Neuron (in vitro differentiated cells): ENCODE data around the gene RFX8.

Experiments used
- H2AFZ ChIP-seq: one replicate; pipeline ENCODE4 v1.6.1; 2013; ENCODE audit warnings: low read depth, mild to moderate bottlenecking, inconsistent platforms, low read length, moderate library complexity
- H3K27me3 ChIP-seq: one replicate; pipeline ENCODE4 v1.6.1; 2013; ENCODE audit warnings: low read length; ENCODE audit not compliant: insufficient read depth
- H3K36me3 ChIP-seq: one replicate; pipeline ENCODE4 v1.6.1; 2013; ENCODE audit warnings: low read length; ENCODE audit not compliant: insufficient read depth
- H3K4me1 ChIP-seq: one replicate; pipeline ENCODE4 v1.6.1; 2013; ENCODE audit warnings: low read length; ENCODE audit not compliant: insufficient read depth
- H3K4me3 ChIP-seq: 2 replicates; pipeline ENCODE4 v1.5.1; 2013; ENCODE audit warnings: mild to moderate bottlenecking, low read length, moderate library complexity
- H3K9me3 ChIP-seq: one replicate; pipeline ENCODE4 v1.6.1; 2013; ENCODE audit warnings: low read length

RFX8 gene

GRCh38 chr2:101369100-101369499, 105.8 kb downstream of the RFX8 start:
- H3K27me3 ChIP-seq = no peaks in the 10 kb centered on the region

DNA sequence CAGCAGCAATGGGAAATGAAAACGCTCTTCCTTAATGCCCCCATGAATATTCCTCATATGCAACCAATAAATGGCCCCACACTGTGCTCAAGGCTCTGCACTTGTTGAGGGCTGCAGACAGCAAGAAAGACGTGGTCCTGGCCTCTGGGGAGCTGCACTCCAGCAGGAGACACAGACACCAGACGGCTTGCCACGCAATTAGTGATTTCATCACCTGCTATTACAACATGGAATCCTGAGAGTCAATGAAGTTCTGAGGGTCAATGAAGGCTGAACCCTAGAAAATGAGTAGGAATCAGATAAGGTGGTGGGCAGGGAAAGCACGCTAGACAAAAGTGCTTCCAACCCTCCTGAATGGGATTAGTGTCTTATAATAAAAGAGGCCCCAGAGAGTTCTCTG, 106.5 kb downstream of the RFX8 start:
- no peaks in the 10 kb centered on the region for H3K36me3 ChIP-seq
- H3K4me3 ChIP-seq = no peak overlapping the region
- no peaks in the 10 kb centered on the region for H3K9me3 ChIP-seq
- no peak overlapping the region for H2AFZ ChIP-seq
- H3K27me3 ChIP-seq = no peaks in the 10 kb centered on the region
- peaks cover 8% of the 10 kb centered on the region for H3K4me1 ChIP-seq

More at GRCh38 chr2:101369100-101369499, 105.8 kb downstream of the RFX8 start:
- Histone ChIP-seq H3K4me3 (no peak overlapping the region), H2AFZ (no peak overlapping the region), H3K36me3 (no peaks in the 10 kb centered on the region), H3K9me3 (no peaks in the 10 kb centered on the region), H3K4me1 (peaks cover 8% of the 10 kb centered on the region)

DNA sequence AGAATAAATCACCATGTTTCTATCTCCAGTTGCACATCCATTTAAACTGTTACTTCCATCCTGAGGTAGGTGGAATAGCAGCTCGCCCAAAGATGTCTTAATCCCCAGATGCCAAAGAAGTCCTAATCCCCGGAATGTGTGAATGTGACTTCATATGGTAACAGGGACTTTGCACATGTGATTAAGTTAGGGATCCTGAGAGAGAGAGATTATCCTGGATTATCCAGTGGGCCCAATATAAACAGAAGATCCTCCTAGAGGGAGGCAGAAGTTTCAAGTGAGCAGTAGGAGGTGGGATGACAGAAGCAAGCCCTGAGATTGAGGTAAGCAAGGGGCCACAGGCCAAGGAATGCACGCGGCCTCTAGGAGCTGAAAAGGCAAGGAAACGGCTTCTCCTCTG, 107.4 kb downstream of the RFX8 start:
- H3K36me3 ChIP-seq = no peaks in the 10 kb centered on the region

DNA sequence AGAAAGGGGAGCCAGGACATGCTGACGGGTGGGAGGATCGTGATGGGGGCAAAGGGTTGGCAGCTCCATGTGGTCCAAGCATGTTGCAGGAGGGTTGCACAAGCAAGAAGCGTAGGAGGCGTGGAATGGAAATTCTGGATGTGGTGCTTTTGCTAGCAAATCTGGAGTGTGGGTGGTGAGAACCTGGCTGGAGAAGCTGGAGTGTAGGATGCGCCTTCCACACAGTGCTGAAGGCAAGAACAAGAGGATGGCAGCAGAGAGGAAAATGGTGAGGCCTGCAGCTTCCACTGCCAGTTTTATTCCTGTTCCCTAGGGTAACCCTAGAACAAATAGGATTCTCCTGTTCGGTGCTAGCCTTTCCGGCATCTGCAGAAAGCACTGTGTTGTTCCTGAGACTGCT, 110.0 kb downstream of the RFX8 start:
- Histone ChIP-seq H3K4me3 (no peak overlapping the region), H3K9me3 (no peaks in the 10 kb centered on the region), H3K27me3 (peaks cover 2% of the 10 kb centered on the region), H3K4me1 (no peaks in the 10 kb centered on the region), H2AFZ (no peak overlapping the region), H3K36me3 (no peaks in the 10 kb centered on the region)

More for the DNA sequence above, 107.4 kb downstream of the RFX8 start:
- H3K9me3 ChIP-seq = no peaks in the 10 kb centered on the region
- H3K27me3 ChIP-seq = no peaks in the 10 kb centered on the region
- H2AFZ ChIP-seq = no peak overlapping the region
- peaks cover 8% of the 10 kb centered on the region for H3K4me1 ChIP-seq
- H3K4me3 ChIP-seq = no peak overlapping the region

DNA sequence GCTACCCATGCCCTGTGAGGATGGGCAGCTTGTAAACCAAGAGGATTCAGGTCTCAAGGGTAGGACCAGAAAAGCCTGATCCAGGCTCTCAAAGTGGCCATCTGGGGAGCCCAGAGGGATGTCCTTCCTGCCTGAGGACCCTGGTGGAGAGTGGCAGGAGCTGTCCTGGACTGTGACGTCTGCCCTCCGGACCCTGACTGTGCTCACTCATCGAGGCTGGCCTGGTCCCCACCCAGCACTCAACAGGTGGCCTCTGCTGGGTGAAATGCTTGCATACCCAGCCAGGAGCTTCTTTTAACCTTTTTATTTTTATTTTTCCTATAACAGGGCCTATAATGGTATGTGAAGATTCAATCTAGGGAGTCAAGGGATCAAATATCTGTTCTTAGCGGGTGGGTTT, 112.1 kb downstream of the RFX8 start:
- H3K4me1 ChIP-seq = no peaks in the 10 kb centered on the region
- H3K27me3 ChIP-seq = peaks cover 2% of the 10 kb centered on the region

GRCh38 chr2:101362316-101362715, 112.6 kb downstream of the RFX8 start:
- peaks cover 2% of the 10 kb centered on the region for H3K27me3 ChIP-seq

More for the DNA sequence above, 112.1 kb downstream of the RFX8 start:
- no peaks in the 10 kb centered on the region for H3K9me3 ChIP-seq
- H2AFZ ChIP-seq = no peak overlapping the region
- no peaks in the 10 kb centered on the region for H3K36me3 ChIP-seq
- H3K4me3 ChIP-seq = no peak overlapping the region

DNA sequence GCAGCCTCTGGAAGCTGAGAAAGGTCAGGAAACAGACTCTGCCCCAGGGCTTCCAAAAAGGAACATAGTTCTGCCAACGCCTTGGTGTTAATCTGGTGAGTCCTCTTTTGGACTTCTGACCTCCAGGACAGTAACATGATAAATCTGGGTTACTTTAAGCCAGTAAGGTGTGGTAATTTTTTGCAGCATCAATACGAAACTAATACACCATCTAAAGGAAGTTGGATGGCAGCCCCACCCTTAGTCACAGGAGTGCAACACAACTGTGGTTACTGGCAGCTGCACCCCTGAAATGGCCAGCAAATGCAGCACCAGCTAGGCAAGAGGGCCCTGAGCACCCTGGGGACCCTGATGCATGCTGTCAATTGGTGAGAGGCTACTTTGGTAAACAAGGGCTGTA, 113.4 kb downstream of the RFX8 start:
- no peaks in the 10 kb centered on the region for H3K4me1 ChIP-seq
- H3K36me3 ChIP-seq = no peaks in the 10 kb centered on the region
- peaks cover 2% of the 10 kb centered on the region for H3K27me3 ChIP-seq
- H3K4me3 ChIP-seq = no peak overlapping the region
- H3K9me3 ChIP-seq = no peaks in the 10 kb centered on the region
- H2AFZ ChIP-seq = no peak overlapping the region

More at GRCh38 chr2:101362316-101362715, 112.6 kb downstream of the RFX8 start:
- Histone ChIP-seq H3K9me3 (no peaks in the 10 kb centered on the region), H3K4me1 (no peaks in the 10 kb centered on the region), H3K36me3 (no peaks in the 10 kb centered on the region), H2AFZ (no peak overlapping the region), H3K4me3 (no peak overlapping the region)

GRCh38 chr2:101361121-101361520, 113.8 kb downstream of the RFX8 start:
- no peaks in the 10 kb centered on the region for H3K4me1 ChIP-seq
- H3K9me3 ChIP-seq = no peaks in the 10 kb centered on the region
- peaks cover 2% of the 10 kb centered on the region for H3K27me3 ChIP-seq
- H3K36me3 ChIP-seq = no peaks in the 10 kb centered on the region
- H2AFZ ChIP-seq = no peak overlapping the region
- H3K4me3 ChIP-seq = no peak overlapping the region

- peaks cover 2% of the 10 kb centered on the region for H3K27me3 ChIP-seq
- H3K4me3 ChIP-seq = no peak overlapping the region
- no peak overlapping the region for H2AFZ ChIP-seq
- H3K4me1 ChIP-seq = no peaks in the 10 kb centered on the region
- H3K36me3 ChIP-seq = no peaks in the 10 kb centered on the region
- H3K9me3 ChIP-seq = no peaks in the 10 kb centered on the region
These were observed 114.7 kb downstream of the RFX8 start for GRCh38 chr2:101360232-101360631.

DNA sequence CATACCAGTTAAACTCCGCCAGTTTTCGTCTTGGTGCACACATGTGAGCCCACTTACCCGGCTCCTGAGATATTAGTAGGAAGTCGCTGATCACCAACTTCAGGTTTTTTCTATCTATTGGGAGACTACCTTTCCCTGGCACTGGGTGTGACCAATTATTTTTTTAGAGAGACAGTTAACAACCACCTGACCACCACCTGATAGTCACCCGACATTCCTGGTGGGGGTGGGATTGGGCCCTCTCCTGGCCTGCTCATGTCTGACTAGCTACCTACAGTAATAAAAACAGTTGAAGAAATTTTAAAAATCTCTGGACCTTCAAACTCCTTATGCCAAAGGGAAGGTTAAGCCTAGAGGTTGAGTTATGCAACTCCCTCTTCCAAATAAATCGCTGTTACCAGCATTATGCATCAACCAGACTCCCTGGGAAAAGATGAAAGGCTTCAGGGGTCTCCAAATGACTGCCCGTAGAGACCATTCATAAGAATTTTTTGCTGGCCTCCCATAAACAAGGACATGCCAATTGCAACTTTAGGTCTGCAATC, 115.4 kb downstream of the RFX8 start:
- Histone ChIP-seq H3K27me3 (peaks cover 2% of the 10 kb centered on the region), H2AFZ (no peak overlapping the region), H3K9me3 (no peaks in the 10 kb centered on the region), H3K36me3 (no peaks in the 10 kb centered on the region), H3K4me1 (no peaks in the 10 kb centered on the region), H3K4me3 (no peak overlapping the region)

DNA sequence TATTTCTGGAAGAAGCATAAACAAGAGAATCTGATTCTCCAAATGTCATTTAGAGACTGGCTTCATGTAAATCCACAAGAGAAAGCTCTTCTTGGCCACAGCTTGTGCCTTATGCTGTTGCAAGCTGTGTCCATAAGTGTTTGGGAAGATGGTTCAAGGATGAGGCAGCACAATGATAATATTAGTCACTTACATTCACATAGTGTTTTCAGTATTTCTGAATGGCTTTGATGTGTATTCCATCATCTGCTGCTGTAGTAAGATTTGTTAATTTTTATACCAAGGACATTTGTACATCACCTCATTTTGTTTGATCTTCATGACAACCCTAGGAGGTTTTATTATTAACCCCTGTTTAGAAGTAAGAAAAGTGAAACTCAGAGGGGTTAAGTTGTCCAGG, 117.5 kb downstream of the RFX8 start:
- no peaks in the 10 kb centered on the region for H3K9me3 ChIP-seq
- no peaks in the 10 kb centered on the region for H3K36me3 ChIP-seq
- H3K4me1 ChIP-seq = no peaks in the 10 kb centered on the region
- H3K4me3 ChIP-seq = no peak overlapping the region
- H2AFZ ChIP-seq = no peak overlapping the region
- peaks cover 2% of the 10 kb centered on the region for H3K27me3 ChIP-seq

DNA sequence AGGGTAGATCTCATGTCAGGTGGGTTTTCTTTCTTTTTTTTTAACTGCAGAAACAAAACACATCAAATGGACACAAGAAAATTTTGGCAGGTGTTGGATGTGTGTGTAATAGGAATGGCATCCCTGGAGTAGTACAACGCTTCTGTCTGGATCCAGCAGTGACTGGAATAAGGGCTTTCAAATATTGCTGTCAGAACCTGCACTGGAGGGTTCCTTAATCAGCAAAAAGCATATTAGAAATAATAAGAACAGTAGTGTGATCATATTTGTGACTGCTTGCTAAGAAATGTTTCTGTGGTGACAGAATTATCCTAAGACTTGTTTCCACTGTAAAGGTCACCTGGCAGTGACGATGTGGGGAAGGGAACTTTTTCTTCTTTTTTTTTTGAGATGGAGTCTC, 118.4 kb downstream of the RFX8 start:
- Histone ChIP-seq H3K4me3 (no peak overlapping the region), H3K36me3 (no peaks in the 10 kb centered on the region), H3K27me3 (peaks cover 2% of the 10 kb centered on the region), H2AFZ (no peak overlapping the region), H3K4me1 (no peaks in the 10 kb centered on the region), H3K9me3 (no peaks in the 10 kb centered on the region)

- Histone ChIP-seq H2AFZ (no peak overlapping the region), H3K4me1 (no peaks in the 10 kb centered on the region), H3K27me3 (no peaks in the 10 kb centered on the region), H3K9me3 (no peaks in the 10 kb centered on the region), H3K4me3 (no peak overlapping the region), H3K36me3 (no peaks in the 10 kb centered on the region)
These were observed 118.9 kb downstream of the RFX8 start for GRCh38 chr2:101356055-101356454.

GRCh38 chr2:101355401-101356054, 119.4 kb downstream of the RFX8 start:
- no peaks in the 10 kb centered on the region for H3K27me3 ChIP-seq
- H2AFZ ChIP-seq = no peak overlapping the region
- no peaks in the 10 kb centered on the region for H3K36me3 ChIP-seq
- no peak overlapping the region for H3K4me3 ChIP-seq
- H3K9me3 ChIP-seq = no peaks in the 10 kb centered on the region
- no peaks in the 10 kb centered on the region for H3K4me1 ChIP-seq
